Spleen (tissue), 11 donors: ENCODE data around the gene GLRA2. TPM values are rescaled to one million over a fixed set of nuclear protein-coding genes. Genes with fewer than 3 reads are reported as not detected.

Experiments used
- DNase-seq: peaks from one replicate; pipeline ENCODE4 v3.0.0-alpha.2; 2020
- H3K27ac ChIP-seq, 8 donors: fragments of 200-600 bp; sonication (generic) in 7 of 8; 1 replicate in 4 of 8; 2 replicates in 4 of 8; pipeline versions ENCODE4 v1.5.0 to v1.8.0; 2016 to 2021; ENCODE audit warnings: inconsistent platforms in 4 of 8, mild to moderate bottlenecking in 4 of 8, moderate library complexity in 1 of 8
- H3K27me3 ChIP-seq, 7 donors: fragments of 200-600 bp; sonication (generic) in 6 of 7; replicated peaks in 1 of 7; 1 replicate in 4 of 7; 2 replicates in 3 of 7; pipeline versions ENCODE4 v1.5.0 to v1.8.0; 2016 to 2021; ENCODE audit warnings: inconsistent platforms in 3 of 7, mild to moderate bottlenecking in 1 of 7
- H3K36me3 ChIP-seq, 6 donors: fragments of 200-600 bp; sonication (generic) in 5 of 6; 1 replicate in 4 of 6; 2 replicates in 2 of 6; pipeline versions ENCODE4 v1.5.0 to v1.8.0; 2016 to 2021; ENCODE audit warnings: inconsistent platforms in 2 of 6
- H3K4me1 ChIP-seq, 6 donors: fragments of 200-600 bp; sonication (generic) in 5 of 6; 1 replicate in 3 of 6; 2 replicates in 3 of 6; pipeline versions ENCODE4 v1.5.0 to v1.8.0; 2016 to 2021; ENCODE audit warnings: inconsistent platforms in 3 of 6
- H3K4me3 ChIP-seq, 8 donors: fragments of 200-600 bp; sonication (generic) in 7 of 8; 1 replicate in 4 of 8; 2 replicates in 4 of 8; pipeline versions ENCODE4 v1.5.0 to v1.8.0; 2016 to 2021; ENCODE audit warnings: inconsistent platforms in 4 of 8, mild to moderate bottlenecking in 4 of 8, moderate library complexity in 2 of 8
- H3K9me3 ChIP-seq, 8 donors: fragments of 200-600 bp; sonication (generic) in 7 of 8; 1 replicate in 4 of 8; 2 replicates in 4 of 8; pipeline versions ENCODE4 v1.5.0 to v1.8.0; 2016 to 2021; ENCODE audit warnings: inconsistent platforms in 4 of 8
- CTCF ChIP-seq, 11 experiments: fragments of 200-600 bp in 7 of 11; fragments of 450-650 bp in 4 of 11; sonication (generic) in 4 of 11; IDR thresholded peaks in 8 of 11; conservative IDR thresholded peaks in 3 of 11; 1 replicate in 7 of 11; 2 replicates in 4 of 11; pipeline versions ENCODE4 v1.4.0 to v1.8.0; 2016 to 2021; ENCODE audit warnings: antibody characterized with exemption in 11 of 11, inconsistent platforms in 4 of 11, mild to moderate bottlenecking in 1 of 11
- POLR2A ChIP-seq, 3 donors: fragments of 450-650 bp; IDR thresholded peaks; one replicate each; pipeline ENCODE4 v1.5.1; 2017; ENCODE audit warnings: antibody characterized with exemption in 3 of 3, mild to moderate bottlenecking in 1 of 3
- POLR2AphosphoS5 ChIP-seq, 3 donors: sonication (generic); formaldehyde crosslinking; IDR thresholded peaks; one replicate each; pipeline ENCODE4 v1.5.1; 2017; ENCODE audit warnings: antibody characterized with exemption in 3 of 3
- WGBS, 5 donors: extraction: QIAGEN DNeasy Blood & Tissue Kit in 3 of 5; methylation state at CpG; one replicate each; pipeline versions ENCODE4 v1.1.5 to v1.1.7; 2013 to 2018; 5-methylcytosine and 5-hydroxymethylcytosine counted together
- intact Hi-C: fragments of 100-400 bp; cut with DNase I; formaldehyde crosslinking; loops from one replicate; pipeline ENCODE4 v1.15.0; 2023; ENCODE audit warnings: low total_unique reads
- polyA plus RNA-seq, 3 donors: library from polyadenylated mRNA; stranded (reverse); fragments of 200-250 nt; gene quantifications; one replicate each; pipeline ENCODE4 v1.2.1, GENCODE V29; 2013
- total RNA-seq, 7 donors: library from RNA; depleted of rRNA in 3 of 7; stranded (reverse); fragments of >200 nt in 3 of 7; fragmentation: NEBNext Ultra II Directional in 4 of 7; extraction: Animal tissue kit (Norgen Biotek cat#: 25700) in 4 of 7; gene quantifications; one replicate each; pipeline versions ENCODE4 v1.1.0 to v1.2.1, GENCODE V29; 2016 to 2021
- donor health status: healthy with polysubstance abuse.
- donor health status: DM: no; HTN: no; CAD: no; lungs with moderate emphysema.
- donor health status: DM: no; HTN: no; CAD: no.
- donor health status: Bipolar disorder and iron deficiency.
- donor health status: healthy.
- donor health status: DM: no; HTN: no; CAD: no.
- donor health status: DM: yes; HTN: yes; CAD: no.

Gene GLRA2
- total and polyA plus RNA-seq, 10 donors, result not detected

GRCh38 chrX:14690553-14690952 is 161.2 kb downstream of the GLRA2 start:
- TF ChIP-seq POLR2AphosphoS5 (IDR thresholded peaks at IDR 0.05) (no peak), CTCF (IDR thresholded peaks at IDR 0.05 in 8 of 11, conservative IDR thresholded peaks at IDR 0.05 in 3 of 11) (no peak), POLR2A (IDR thresholded peaks at IDR 0.05) (no peak)
- H3K9me3 ChIP-seq, result peaks cover 0 to 19% (median 0%) of the 10 kb centered on the region in 8 donors
- H3K4me1 ChIP-seq, result no peaks in the 10 kb centered on the region
- H3K36me3 ChIP-seq, result no peaks in the 10 kb centered on the region
- H3K27ac ChIP-seq, result no peak overlapping the region
- no peaks in the 10 kb centered on the region for H3K27me3 ChIP-seq
- intact Hi-C loops, result no loop called here
- WGBS, 5 donors, result 84 to 92% (median 87%) methylated on average over 8 of the region's 8 CpGs
- DNase-seq, result no peak
- no peak overlapping the region for H3K4me3 ChIP-seq

- Histone ChIP-seq H3K9me3 (no peaks in the 10 kb centered on the region), H3K36me3 (no peaks in the 10 kb centered on the region), H3K27me3 (no peaks in the 10 kb centered on the region), H3K4me1 (no peaks in the 10 kb centered on the region), H3K27ac (no peak overlapping the region), H3K4me3 (no peak overlapping the region)
- intact Hi-C loops, result no loop called here
- no peak for DNase-seq
- TF ChIP-seq CTCF (IDR thresholded peaks at IDR 0.05 in 8 of 11, conservative IDR thresholded peaks at IDR 0.05 in 3 of 11), result no peak
- no peak for TF ChIP-seq POLR2A (IDR thresholded peaks at IDR 0.05)
- TF ChIP-seq POLR2AphosphoS5 (IDR thresholded peaks at IDR 0.05), result no peak
- WGBS, 5 donors, result 65 to 92% (median 86%) methylated on average over 2 of the region's 2 CpGs
Measured at GRCh38 chrX:14694611-14695010, 165.3 kb downstream of the GLRA2 start.

GRCh38 chrX:14697451-14697850 is 168.1 kb downstream of the GLRA2 start:
- H3K4me1 ChIP-seq, result no peaks in the 10 kb centered on the region
- 58 to 92% (median 78%) methylated on average over 3 of the region's 3 CpGs for WGBS, 5 donors
- no peaks in the 10 kb centered on the region for H3K9me3 ChIP-seq
- intact Hi-C loops, result no loop called here
- H3K4me3 ChIP-seq, result no peak overlapping the region
- TF ChIP-seq POLR2AphosphoS5 (IDR thresholded peaks at IDR 0.05) (no peak), CTCF (IDR thresholded peaks at IDR 0.05 in 8 of 11, conservative IDR thresholded peaks at IDR 0.05 in 3 of 11) (peak in 9 of 11 experiments; percentile 19 to 55 (median 41))
- no peak for DNase-seq
- no peak overlapping the region for H3K27ac ChIP-seq
- H3K36me3 ChIP-seq, result no peaks in the 10 kb centered on the region
- no peaks in the 10 kb centered on the region for H3K27me3 ChIP-seq

- 85 to 97% (median 95%) methylated on average over 3 of the region's 3 CpGs for WGBS, 5 donors
- H3K36me3 ChIP-seq, result no peaks in the 10 kb centered on the region
- H3K9me3 ChIP-seq, result no peaks in the 10 kb centered on the region
- no peak for DNase-seq
- H3K27ac ChIP-seq, result no peak overlapping the region
- TF ChIP-seq POLR2AphosphoS5 (IDR thresholded peaks at IDR 0.05), result no peak
- no peak for TF ChIP-seq POLR2A (IDR thresholded peaks at IDR 0.05)
- TF ChIP-seq CTCF (IDR thresholded peaks at IDR 0.05 in 8 of 11, conservative IDR thresholded peaks at IDR 0.05 in 3 of 11), result no peak
- no peak overlapping the region for H3K4me3 ChIP-seq
- H3K4me1 ChIP-seq, result no peaks in the 10 kb centered on the region
- no peaks in the 10 kb centered on the region for H3K27me3 ChIP-seq
- intact Hi-C loops, result no loop called here
Measured at GRCh38 chrX:14698790-14699189, 169.5 kb downstream of the GLRA2 start.
